Measurements from ENCODE around the gene KLHL40. TPM values are rescaled to one million over a fixed set of nuclear protein-coding genes. Genes with fewer than 3 reads are reported as not detected.

KLHL40 gene
- total and polyA plus RNA-seq, 10 of the 15 experiments (the other 5 are each of a cell fraction or from before 2014, with no cell fraction given) = not detected

DNA sequence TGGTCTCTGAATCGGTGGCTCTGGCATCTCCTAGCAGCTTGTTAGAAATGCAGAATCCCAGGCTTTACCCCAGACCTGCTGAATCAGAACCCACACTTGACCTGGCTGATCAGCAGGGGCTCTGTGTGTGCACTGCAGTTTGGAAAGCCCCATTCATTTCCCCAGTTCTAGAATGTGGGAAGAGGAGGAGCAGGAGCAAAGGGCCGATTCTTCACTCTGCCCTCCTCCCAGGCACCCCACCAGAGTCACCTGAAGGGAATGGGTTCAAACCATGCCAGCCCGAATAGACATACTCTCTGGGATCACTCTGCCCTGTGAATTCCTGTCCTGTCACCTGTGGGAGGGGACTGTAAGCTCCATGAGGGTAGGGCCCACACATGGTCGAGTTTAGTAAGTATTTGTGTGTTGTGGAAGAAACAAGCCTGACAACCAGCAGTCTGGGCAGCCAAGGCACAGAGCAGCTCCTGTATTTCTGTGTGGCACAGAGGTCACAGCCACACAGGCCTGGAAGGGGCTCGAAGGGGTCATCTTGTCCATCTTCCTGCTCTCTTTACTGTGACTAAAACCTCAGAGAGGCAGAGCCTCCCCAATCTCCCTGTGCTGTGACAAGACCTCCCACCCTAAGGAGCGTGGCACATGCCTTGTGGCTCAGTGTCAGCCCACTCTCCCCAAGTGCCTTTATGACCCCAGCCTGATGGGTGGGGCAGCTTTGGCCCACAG lies 46.3 kb downstream of the KLHL40 start:
- H2AFZ ChIP-seq (ENCODE audit: control insufficient read depth, low read depth, low read length) = no peak overlapping the region
- POLR2A ChIA-PET = no interaction called here
- no peak for ATAC-seq
- 9% methylated on average over 6 of the region's 6 CpGs for WGBS (ENCODE audit: insufficient coverage, insufficient replicate concordance, low lambda C conversion rate, missing lambda C conversion rate)
- no peaks in the 10 kb centered on the region for H3K79me2 ChIP-seq (ENCODE audit: control insufficient read depth, insufficient read depth, low read length)
- no peaks in the 10 kb centered on the region for H3K4me1 ChIP-seq (ENCODE audit: control insufficient read depth, insufficient read depth, low read length)
- in situ Hi-C loops (cut with MboI) = no loop called here
- no peaks in the 10 kb centered on the region for H4K20me1 ChIP-seq (ENCODE audit: control insufficient read depth, insufficient read depth)
- no peak overlapping the region for H3K4me3 ChIP-seq
- RAD21 ChIA-PET (ENCODE audit: unreplicated experiment) = no interaction called here
- intact Hi-C loops (cut with micrococcal nuclease; ENCODE audit: unreplicated experiment) = no loop called here
- no peaks in the 10 kb centered on the region; a peak in 1 of 4 replicates for H3K27me3 ChIP-seq (replicated peaks in 1 of 2; ENCODE audit: control insufficient read depth in 2 of 2, insufficient read depth in 2 of 2, low read length in 1 of 2)
- H3K27ac ChIP-seq (ENCODE audit: control insufficient read depth, insufficient read depth) = no peak overlapping the region
- no peak overlapping the region for H3K9ac ChIP-seq (ENCODE audit: control insufficient read depth, insufficient read depth, low read length)
- CTCF ChIA-PET = interaction anchor here (0.6 kb wide), 1 partner anchor 1046 kb away, joined by 4 read pairs; no protein-coding TSS in a partner anchor
- no peaks in the 10 kb centered on the region for H3K36me3 ChIP-seq (ENCODE audit: control insufficient read depth in 2 of 2, insufficient read depth in 2 of 2, low read length in 1 of 2)
- no peak for FAIRE-seq
- no peak for DNase-seq (ENCODE audit: low read depth, low spot score)
- no peak overlapping the region for H3K4me2 ChIP-seq (ENCODE audit: control insufficient read depth, insufficient read depth)
- BruUV-seq (replicated peaks) = no TSS peak
- SMC1A ChIA-PET (ENCODE audit: uncharacterized antibody, unreplicated experiment) = no interaction called here
- TF ChIP-seq, protein P1, sequence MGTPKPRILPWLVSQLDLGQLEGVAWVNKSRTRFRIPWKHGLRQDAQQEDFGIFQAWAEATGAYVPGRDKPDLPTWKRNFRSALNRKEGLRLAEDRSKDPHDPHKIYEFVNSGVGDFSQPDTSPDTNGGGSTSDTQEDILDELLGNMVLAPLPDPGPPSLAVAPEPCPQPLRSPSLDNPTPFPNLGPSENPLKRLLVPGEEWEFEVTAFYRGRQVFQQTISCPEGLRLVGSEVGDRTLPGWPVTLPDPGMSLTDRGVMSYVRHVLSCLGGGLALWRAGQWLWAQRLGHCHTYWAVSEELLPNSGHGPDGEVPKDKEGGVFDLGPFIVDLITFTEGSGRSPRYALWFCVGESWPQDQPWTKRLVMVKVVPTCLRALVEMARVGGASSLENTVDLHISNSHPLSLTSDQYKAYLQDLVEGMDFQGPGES (IDR thresholded peaks at IDR 0.05) = no peak
- TF ChIP-seq SRF (IDR thresholded peaks at IDR 0.05; ENCODE audit: low read depth in 2 of 2, low read length in 2 of 2) = no peak
- TF ChIP-seq, protein P2, sequence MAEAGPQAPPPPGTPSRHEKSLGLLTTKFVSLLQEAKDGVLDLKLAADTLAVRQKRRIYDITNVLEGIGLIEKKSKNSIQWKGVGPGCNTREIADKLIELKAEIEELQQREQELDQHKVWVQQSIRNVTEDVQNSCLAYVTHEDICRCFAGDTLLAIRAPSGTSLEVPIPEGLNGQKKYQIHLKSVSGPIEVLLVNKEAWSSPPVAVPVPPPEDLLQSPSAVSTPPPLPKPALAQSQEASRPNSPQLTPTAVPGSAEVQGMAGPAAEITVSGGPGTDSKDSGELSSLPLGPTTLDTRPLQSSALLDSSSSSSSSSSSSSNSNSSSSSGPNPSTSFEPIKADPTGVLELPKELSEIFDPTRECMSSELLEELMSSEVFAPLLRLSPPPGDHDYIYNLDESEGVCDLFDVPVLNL (IDR thresholded peaks at IDR 0.05; ENCODE audit: low read depth, low read length) = no peak
- no peak for TF ChIP-seq LARP7 (IDR thresholded peaks at IDR 0.05)
- no peak for TF ChIP-seq IRF4 (IDR thresholded peaks at IDR 0.05; ENCODE audit: low read depth, low read length)
- TF ChIP-seq, protein P3, sequence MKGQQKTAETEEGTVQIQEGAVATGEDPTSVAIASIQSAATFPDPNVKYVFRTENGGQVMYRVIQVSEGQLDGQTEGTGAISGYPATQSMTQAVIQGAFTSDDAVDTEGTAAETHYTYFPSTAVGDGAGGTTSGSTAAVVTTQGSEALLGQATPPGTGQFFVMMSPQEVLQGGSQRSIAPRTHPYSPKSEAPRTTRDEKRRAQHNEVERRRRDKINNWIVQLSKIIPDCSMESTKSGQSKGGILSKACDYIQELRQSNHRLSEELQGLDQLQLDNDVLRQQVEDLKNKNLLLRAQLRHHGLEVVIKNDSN (IDR thresholded peaks at IDR 0.05; ENCODE audit: borderline replicate concordance, extremely low read length, insufficient read depth, low read depth, low read length) = no peak
- TF ChIP-seq, protein P4, sequence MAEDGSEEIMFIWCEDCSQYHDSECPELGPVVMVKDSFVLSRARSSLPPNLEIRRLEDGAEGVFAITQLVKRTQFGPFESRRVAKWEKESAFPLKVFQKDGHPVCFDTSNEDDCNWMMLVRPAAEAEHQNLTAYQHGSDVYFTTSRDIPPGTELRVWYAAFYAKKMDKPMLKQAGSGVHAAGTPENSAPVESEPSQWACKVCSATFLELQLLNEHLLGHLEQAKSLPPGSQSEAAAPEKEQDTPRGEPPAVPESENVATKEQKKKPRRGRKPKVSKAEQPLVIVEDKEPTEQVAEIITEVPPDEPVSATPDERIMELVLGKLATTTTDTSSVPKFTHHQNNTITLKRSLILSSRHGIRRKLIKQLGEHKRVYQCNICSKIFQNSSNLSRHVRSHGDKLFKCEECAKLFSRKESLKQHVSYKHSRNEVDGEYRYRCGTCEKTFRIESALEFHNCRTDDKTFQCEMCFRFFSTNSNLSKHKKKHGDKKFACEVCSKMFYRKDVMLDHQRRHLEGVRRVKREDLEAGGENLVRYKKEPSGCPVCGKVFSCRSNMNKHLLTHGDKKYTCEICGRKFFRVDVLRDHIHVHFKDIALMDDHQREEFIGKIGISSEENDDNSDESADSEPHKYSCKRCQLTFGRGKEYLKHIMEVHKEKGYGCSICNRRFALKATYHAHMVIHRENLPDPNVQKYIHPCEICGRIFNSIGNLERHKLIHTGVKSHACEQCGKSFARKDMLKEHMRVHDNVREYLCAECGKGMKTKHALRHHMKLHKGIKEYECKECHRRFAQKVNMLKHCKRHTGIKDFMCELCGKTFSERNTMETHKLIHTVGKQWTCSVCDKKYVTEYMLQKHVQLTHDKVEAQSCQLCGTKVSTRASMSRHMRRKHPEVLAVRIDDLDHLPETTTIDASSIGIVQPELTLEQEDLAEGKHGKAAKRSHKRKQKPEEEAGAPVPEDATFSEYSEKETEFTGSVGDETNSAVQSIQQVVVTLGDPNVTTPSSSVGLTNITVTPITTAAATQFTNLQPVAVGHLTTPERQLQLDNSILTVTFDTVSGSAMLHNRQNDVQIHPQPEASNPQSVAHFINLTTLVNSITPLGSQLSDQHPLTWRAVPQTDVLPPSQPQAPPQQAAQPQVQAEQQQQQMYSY (CRISPR knock-in tag; IDR thresholded peaks at IDR 0.05) = no peak
- TF ChIP-seq PML (IDR thresholded peaks at IDR 0.05; ENCODE audit: low read length) = no peak
- no peak for TF ChIP-seq TCF12 (IDR thresholded peaks at IDR 0.05; ENCODE audit: low read depth, low read length)
- no peaks in the 10 kb centered on the region for H3K9me3 ChIP-seq (replicated peaks; ENCODE audit: control insufficient read depth, insufficient read depth, low read length)
